HG02943 (cell line): ENCODE data around the gene PLCL1.

ENCODE experiments used
- ATAC-seq: cut with Tn5 transposase; IDR thresholded peaks from one replicate; pipeline ENCODE4 v1.9.1; 2021; ENCODE audit warnings: mild to moderate bottlenecking, low read depth, moderate library complexity; ENCODE audit not compliant: unreplicated experiment

PLCL1 gene

DNA sequence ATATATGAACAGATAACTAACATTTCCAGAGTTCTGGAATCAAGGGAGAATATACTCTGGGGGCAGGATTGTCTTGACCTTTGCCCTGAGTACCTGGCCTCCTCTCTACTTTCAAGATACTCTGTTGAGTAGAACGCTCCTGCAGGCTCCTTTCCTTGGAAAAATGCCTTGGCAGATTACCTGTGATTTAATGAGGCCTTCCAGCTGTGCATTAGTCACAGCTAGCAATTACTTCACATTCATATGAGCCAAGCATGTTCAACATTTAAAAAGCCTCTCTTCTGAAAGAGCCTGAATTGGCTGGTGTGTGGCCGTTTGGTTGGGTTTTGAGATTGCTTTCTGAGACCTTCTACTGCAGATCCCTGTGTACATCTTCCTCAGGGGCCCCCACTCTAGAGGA, 142.2 kb downstream of the PLCL1 start:
- no peak for ATAC-seq

DNA sequence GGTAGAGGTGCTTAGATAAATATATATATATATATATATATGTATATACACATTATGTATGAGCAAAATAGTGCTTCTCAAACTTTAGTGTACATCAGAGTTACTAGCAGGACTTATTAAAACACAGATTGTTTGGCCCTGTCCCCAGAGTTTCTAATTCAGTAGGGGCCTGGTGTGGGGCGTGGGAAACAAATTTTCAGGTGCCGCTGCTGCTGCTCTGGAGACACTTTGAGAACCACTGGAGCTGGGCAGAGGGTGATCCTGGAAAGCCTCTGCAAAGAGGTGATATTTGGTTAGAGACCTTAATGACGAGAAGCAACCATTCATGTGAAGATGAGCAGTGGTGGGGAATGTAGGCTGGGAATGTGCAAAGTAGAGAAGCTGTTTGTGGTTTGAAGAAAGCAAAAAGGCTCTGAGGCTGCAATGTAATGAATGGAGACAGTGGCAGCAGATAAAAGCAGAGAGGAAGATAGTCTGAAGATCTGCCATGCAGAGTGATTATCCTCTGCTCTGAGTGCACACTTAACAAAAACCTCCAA, 142.9 kb downstream of the PLCL1 start:
- ATAC-seq: no peak

DNA sequence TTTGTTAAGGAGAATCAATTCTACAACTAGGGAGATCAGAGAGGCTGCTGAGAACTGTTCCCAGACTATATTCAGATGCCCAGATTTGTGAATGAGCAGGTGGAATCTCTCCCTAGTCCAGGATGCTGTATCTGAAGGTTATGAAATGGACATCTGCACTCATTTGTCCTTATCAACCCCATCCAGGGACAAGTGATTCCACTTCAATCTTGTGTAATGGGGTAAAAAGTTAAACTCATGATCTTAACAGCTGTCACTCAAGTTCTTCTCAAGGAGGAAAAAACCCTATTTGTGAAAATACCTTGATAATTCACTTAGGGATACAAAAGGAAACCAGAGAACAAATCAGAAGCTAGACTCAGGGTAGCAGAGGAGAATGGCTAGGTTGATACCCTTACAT, 144.8 kb downstream of the PLCL1 start:
- ATAC-seq: no peak

DNA sequence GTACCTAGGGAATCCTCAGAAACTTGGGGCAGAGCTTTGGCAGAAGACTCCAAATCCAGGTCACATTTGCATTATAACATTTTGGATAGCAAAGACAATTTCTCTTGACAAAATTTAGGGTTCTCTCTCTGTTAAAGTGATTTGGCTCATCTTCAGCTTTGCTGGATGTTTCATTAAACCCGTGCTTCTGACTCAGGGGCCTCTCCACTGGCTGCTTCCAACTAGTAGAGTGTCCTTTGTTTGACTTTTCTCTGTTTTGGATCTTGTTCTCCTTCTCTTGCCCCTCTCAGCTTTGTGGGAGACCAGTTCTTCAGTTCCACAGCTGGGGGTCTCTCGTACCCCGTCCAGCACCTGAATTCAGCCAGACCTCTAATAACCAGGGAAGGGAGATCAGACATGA, 145.6 kb downstream of the PLCL1 start:
- no peak for ATAC-seq

- ATAC-seq: no peak
Measured at GRCh38 chr2:197950724-197951123, 146.3 kb downstream of the PLCL1 start.

GRCh38 chr2:197952540-197953202, 148.3 kb downstream of the PLCL1 start:
- no peak for ATAC-seq

DNA sequence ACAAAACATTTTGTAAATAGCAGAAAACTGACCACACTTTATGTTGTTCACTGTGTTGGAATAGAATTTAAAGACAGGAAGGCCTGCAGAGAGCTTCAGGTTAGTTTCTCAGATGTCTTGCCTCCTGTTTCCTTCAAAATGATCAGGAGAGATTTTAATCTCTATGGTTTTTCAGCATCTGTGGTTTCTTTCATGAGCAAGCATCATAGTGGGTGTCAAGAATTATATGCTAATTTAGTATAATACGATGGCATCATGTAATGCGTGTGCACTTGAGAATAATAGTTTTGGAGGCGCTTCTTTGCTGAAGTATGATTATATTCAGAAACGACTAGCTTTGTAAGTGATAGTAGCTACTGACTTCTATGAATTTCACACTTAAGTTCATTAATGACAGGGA, 149.9 kb downstream of the PLCL1 start:
- ATAC-seq: no peak

- no peak for ATAC-seq
Measured at GRCh38 chr2:197958592-197959150, 154.3 kb downstream of the PLCL1 start.

- ATAC-seq: no peak
Measured at GRCh38 chr2:197959383-197959782, 155.0 kb downstream of the PLCL1 start.

GRCh38 chr2:197960786-197961185, 156.4 kb downstream of the PLCL1 start:
- ATAC-seq: no peak

DNA sequence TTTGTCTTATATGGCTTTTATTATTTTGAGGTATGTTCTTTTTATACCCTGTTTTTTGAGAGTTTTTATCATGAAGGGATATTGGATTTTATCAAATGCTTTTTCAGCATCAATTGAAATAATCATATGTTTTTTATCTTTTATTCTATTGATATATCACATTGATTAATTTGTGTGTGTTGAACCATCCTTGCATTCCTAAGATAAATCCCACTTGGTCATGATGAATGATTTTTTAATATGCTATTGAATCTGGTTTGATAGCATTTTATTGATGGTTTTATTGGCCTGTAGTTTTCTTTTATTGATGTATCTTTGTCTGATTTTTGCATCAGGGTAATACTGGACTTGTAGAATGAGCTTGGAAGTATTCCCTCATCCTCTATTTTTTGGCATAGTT, 160.3 kb downstream of the PLCL1 start:
- no peak for ATAC-seq

GRCh38 chr2:197965756-197966155, 161.4 kb downstream of the PLCL1 start:
- ATAC-seq: no peak

GRCh38 chr2:197969391-197969893, 165.0 kb downstream of the PLCL1 start:
- no peak for ATAC-seq

DNA sequence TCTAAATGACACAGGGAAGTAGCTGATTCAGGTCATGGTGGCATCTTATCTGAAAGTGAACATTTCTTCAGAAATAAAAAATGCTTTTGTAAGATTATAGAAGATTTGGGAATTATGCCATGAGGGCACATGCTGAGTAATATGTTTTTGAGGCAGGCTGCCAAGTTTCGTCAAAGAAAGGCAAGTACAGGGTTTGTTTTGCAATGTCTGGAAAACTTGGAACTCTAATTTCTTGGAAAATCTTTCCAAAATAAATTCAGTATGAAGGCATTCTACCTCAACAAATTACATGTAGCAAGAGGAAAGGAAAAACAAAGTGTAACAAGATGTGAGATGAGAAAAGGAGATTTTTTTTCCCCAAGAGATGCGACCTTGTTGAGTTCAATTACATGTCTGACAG, 167.7 kb downstream of the PLCL1 start:
- ATAC-seq: no peak

DNA sequence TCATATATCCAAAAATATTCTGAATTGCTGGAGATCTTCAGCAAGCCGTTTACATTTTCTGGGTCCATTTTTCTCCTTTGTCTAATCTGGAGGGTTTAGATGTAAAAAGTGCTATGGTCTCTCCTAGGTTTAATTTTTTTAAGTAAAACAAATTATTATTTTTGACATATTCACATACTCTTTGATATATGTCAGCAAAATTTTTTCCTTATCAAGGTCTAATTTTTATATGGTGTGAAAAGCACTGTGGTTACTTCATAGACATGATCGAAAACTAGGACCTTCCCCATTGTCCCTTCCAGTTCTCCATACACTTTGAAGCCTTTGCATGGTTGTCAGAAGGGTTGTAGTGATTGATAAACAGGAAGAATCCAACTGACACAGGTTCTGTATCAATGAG, 168.2 kb downstream of the PLCL1 start:
- ATAC-seq: no peak

GRCh38 chr2:197973772-197974171, 169.4 kb downstream of the PLCL1 start:
- no peak for ATAC-seq

- no peak for ATAC-seq
Measured at GRCh38 chr2:197975931-197976519, 171.6 kb downstream of the PLCL1 start.

GRCh38 chr2:197978971-197979370, 174.6 kb downstream of the PLCL1 start:
- ATAC-seq: no peak

GRCh38 chr2:197982565-197982964, 178.2 kb downstream of the PLCL1 start:
- no peak for ATAC-seq

- no peak for ATAC-seq
Measured at GRCh38 chr2:197985029-197985638, 180.7 kb downstream of the PLCL1 start.

GRCh38 chr2:197986977-197987376, 182.6 kb downstream of the PLCL1 start:
- ATAC-seq: no peak
